AG10803 (cell line): ENCODE results near the gene PARD3.

Source experiments
- DNase-seq: peaks from one replicate; pipeline ENCODE4 v3.0.0; 2010; ENCODE audit warnings: low read depth
- H3K4me3 ChIP-seq: 2 replicates; pipeline ENCODE4 v1.5.1; 2011; ENCODE audit warnings: mild to moderate bottlenecking, low read length, control low read depth
- CTCF ChIP-seq: conservative IDR thresholded peaks from 2 replicates; pipeline ENCODE4 v1.5.1; 2011; ENCODE audit warnings: mild to moderate bottlenecking, low read length, control low read depth, inconsistent platforms

The PARD3 gene

GRCh38 chr10:34815185-34816084 is at the start of gene PARD3:
Gene PARD3 (minus strand): TSS chr10:34815296. CDS start chr10:34814995, 301 bp downstream.
- peak; percentile 51 for DNase-seq
- H3K4me3 ChIP-seq, result peak within 1 kb of the TSS; percentile 66

DNA sequence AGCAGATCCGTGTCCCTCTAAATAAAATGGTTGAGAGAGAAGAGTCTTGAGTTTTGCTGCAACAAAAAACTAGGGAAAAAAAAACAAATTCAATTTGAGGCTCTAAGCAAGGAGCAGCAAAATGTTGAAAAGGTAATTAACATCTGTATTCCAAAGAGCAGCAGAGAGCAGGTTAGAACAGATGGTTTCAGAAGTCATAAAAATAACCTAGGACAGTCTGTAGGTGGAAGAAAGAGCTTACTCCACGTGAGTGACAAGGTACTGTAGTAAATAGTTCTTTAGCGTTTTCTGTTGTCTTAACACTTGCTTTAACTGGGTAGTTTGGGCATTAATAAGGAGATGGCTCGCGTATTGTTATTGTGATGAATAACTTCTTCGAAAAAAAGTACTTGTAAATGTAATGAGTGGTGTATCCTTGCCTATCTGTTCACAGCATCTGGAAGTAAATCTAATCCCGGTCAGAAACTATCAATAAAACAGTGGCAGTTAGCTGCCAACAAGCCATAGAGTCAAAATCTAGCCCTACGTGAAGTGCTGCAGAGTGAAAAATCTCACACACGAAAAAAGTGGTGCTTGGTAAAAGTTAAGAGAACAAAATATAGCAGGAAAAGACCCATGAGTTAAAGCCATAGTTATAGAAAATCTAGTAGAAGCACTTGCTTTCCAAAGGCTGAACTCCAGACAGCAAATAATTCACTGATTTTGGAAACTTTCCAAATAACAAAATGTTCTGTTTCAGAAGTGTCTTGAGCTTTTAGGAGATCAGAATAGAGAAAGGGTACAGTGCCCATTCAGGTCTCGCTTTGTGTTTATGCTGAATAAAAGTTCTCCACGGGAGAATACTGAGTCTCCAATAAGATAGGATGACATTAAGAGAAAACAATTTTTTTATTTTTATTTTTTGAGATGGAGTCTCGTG is 49.3 kb upstream of the PARD3 start:
- TF ChIP-seq CTCF, result no peak
- H3K4me3 ChIP-seq, result no peak overlapping the region
- no peak for DNase-seq

More at GRCh38 chr10:34815185-34816084, at the start of gene PARD3:
- no peak for TF ChIP-seq CTCF

DNA sequence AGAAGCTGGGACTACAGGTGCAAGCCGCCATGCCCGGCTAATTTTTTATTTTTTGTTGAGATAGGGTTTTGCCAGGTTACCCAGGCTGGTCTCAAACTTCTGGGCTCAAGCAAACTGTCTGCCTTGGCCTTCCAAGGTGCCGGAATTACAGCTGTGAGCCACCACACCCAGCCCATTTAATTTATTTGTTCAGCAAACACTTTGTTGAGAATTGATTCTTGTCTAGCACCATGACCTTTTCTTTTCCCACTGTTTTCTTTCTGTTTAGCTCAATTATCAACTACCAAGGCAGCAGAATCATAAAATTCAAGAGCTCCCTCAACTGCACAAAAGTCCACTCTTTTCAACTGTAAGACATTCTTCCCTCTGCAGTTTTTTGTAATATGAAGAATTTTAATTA is 47.8 kb upstream of the PARD3 start:
- H3K4me3 ChIP-seq, result no peak overlapping the region
- TF ChIP-seq CTCF, result no peak
- no peak for DNase-seq

DNA sequence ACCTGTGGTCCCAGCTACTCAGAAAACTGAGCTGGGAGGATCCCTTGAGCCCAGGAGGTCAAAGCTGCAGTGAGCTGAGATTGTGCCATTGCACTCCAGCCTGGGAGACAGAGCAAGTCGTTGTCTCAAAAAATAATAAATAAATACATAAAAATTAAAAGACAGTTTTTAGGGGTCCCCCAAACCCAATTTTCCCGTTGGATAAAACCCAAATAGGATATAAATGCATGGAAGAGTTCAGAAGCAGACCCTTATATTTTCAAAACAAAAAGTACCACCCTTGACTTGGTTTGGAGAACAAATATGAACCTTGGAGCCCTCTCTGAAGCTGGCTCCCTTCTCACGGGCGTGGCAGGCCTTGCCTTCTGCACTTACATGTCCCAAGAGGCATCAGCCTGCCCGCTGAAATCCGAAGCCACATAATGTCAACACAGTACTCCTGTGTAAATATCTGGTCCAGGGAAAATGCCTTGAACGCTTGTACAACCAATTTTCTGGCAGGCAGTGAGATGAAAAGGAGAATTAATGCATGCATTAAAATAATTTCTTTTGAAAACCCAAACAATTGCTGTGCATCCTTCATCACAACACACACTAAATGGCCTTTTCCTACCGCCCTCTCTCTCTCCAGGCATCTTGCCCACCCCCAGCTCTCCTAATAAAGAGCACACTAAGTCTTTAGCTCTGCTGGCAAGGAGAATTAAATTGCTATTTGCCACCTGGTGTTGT is 46.4 kb upstream of the PARD3 start:
- peak; percentile 21 for DNase-seq
- no peak overlapping the region for H3K4me3 ChIP-seq
- no peak for TF ChIP-seq CTCF

- no peak overlapping the region for H3K4me3 ChIP-seq
- TF ChIP-seq CTCF, result no peak
- DNase-seq, result no peak
These were observed 44.1 kb upstream of the PARD3 start for GRCh38 chr10:34859170-34859569.

DNA sequence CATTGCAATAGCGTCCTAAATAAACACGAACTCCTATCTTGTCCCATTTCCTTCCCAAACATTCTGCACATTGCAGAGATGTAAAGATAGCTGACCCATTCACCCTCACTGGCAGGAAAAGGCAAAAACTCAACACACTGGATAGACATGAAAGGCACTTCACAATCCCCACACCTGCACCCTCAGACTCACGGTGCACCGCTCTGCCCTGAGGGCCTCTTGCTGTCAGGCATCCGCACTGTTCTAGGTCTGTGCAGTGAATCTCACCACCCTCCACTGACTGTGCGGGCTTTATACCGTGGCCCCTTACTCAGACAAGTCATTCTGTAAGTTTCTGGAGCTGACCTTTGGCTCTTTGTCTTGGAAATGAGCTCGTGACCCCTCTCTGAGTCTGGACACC is 42.9 kb upstream of the PARD3 start:
- no peak overlapping the region for H3K4me3 ChIP-seq
- no peak for TF ChIP-seq CTCF
- DNase-seq, result no peak
